DND-41 (cell line): ENCODE measurements around the gene TXNDC17.

Experiments used
- ATAC-seq: fragments of 200-7000 bp; cut with Tn5 transposase; 3 replicates; pipeline ENCODE4 v1.9.1; 2021; ENCODE audit warnings: low read depth; ENCODE audit not compliant: insufficient read depth
- DNase-seq: peaks from one replicate; pipeline ENCODE4 v3.0.0-alpha.2; 2020
- H2AFZ ChIP-seq: 2 replicates; pipeline ENCODE4 v1.6.0; 2012; ENCODE audit warnings: low read depth, low read length
- H3K27ac ChIP-seq: 2 replicates; pipeline ENCODE4 v1.5.1; 2012; ENCODE audit warnings: low read length, inconsistent platforms
- H3K27me3 ChIP-seq: fragments of 200-600 bp; sonication (generic); 2 replicates; pipeline ENCODE4 v1.6.0; 2012; ENCODE audit warnings: low read length, mild to moderate bottlenecking, inconsistent platforms; ENCODE audit not compliant: insufficient read depth, poor library complexity
- H3K36me3 ChIP-seq: 2 replicates; pipeline ENCODE4 v1.5.1; 2012; ENCODE audit warnings: low read length, inconsistent platforms; ENCODE audit not compliant: insufficient read depth
- H3K4me1 ChIP-seq: 2 replicates; pipeline ENCODE4 v1.5.1; 2012; ENCODE audit warnings: mild to moderate bottlenecking, low read length; ENCODE audit not compliant: insufficient read depth
- H3K4me2 ChIP-seq: 2 replicates; pipeline ENCODE4 v1.6.0; 2012; ENCODE audit warnings: mild to moderate bottlenecking, moderate library complexity, low read length, inconsistent platforms; ENCODE audit not compliant: insufficient read depth
- H3K4me3 ChIP-seq, 2 experiments: fragments of 200-600 bp in 1 of 2; shearing (Covaris generic) in 1 of 2; 2 replicates each; pipeline ENCODE4 v1.5.1; 2012 to 2016; ENCODE audit warnings: inconsistent platforms in 2 of 2, low read length in 2 of 2, mild to moderate bottlenecking in 2 of 2, low read depth in 1 of 2, moderate library complexity in 1 of 2
- H3K79me2 ChIP-seq: 2 replicates; pipeline ENCODE4 v1.6.0; 2012; ENCODE audit warnings: low read length, inconsistent platforms; ENCODE audit not compliant: insufficient read depth
- H3K9ac ChIP-seq: 2 replicates; pipeline ENCODE4 v1.6.0; 2012; ENCODE audit warnings: low read depth, mild to moderate bottlenecking, inconsistent platforms, low read length, moderate library complexity
- H3K9me3 ChIP-seq: 2 replicates; pipeline ENCODE4 v1.5.1; 2012; ENCODE audit warnings: low read length, moderate library complexity, mild to moderate bottlenecking, inconsistent platforms; ENCODE audit not compliant: insufficient read depth, severe bottlenecking
- H4K20me1 ChIP-seq: 2 replicates; pipeline ENCODE4 v1.6.0; 2012; ENCODE audit warnings: low read length; ENCODE audit not compliant: insufficient read depth
- EZH2 ChIP-seq: IDR thresholded peaks from 3 replicates; pipeline ENCODE4 v1.6.1; 2012; ENCODE audit warnings: borderline replicate concordance, low read depth, mild to moderate bottlenecking, moderate library complexity, low read length, inconsistent platforms; ENCODE audit not compliant: severe bottlenecking
- TF ChIP-seq, protein P1 (sequence below): IDR thresholded peaks from 2 replicates; pipeline ENCODE4 v1.5.1; 2012; ENCODE audit warnings: borderline replicate concordance, low read length, moderate library complexity, mild to moderate bottlenecking; ENCODE audit not compliant: poor library complexity, severe bottlenecking; ENCODE audit errors: extremely low read depth

TXNDC17 gene

GRCh38 chr17:6636616-6637457 is 4.0 kb upstream of the TXNDC17 start:
- Histone ChIP-seq H3K36me3 (peaks cover 26% of the 10 kb centered on the region), H3K27me3 (no peaks in the 10 kb centered on the region), H3K4me2 (no peak overlapping the region), H3K9ac (no peak overlapping the region), H3K4me1 (peaks cover 21% of the 10 kb centered on the region), H3K4me3 (no peak overlapping the region), H2AFZ (no peak overlapping the region), H3K79me2 (peaks cover 31% of the 10 kb centered on the region), H3K9me3 (no peaks in the 10 kb centered on the region), H3K27ac (no peak overlapping the region), H4K20me1 (peaks cover 12% of the 10 kb centered on the region; the same call in 1 of the 2 replicates)
- ATAC-seq (no peak), DNase-seq (no peak)
- TF ChIP-seq EZH2, result no peak
- TF ChIP-seq, protein P1, sequence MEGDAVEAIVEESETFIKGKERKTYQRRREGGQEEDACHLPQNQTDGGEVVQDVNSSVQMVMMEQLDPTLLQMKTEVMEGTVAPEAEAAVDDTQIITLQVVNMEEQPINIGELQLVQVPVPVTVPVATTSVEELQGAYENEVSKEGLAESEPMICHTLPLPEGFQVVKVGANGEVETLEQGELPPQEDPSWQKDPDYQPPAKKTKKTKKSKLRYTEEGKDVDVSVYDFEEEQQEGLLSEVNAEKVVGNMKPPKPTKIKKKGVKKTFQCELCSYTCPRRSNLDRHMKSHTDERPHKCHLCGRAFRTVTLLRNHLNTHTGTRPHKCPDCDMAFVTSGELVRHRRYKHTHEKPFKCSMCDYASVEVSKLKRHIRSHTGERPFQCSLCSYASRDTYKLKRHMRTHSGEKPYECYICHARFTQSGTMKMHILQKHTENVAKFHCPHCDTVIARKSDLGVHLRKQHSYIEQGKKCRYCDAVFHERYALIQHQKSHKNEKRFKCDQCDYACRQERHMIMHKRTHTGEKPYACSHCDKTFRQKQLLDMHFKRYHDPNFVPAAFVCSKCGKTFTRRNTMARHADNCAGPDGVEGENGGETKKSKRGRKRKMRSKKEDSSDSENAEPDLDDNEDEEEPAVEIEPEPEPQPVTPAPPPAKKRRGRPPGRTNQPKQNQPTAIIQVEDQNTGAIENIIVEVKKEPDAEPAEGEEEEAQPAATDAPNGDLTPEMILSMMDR, result no peak

DNA sequence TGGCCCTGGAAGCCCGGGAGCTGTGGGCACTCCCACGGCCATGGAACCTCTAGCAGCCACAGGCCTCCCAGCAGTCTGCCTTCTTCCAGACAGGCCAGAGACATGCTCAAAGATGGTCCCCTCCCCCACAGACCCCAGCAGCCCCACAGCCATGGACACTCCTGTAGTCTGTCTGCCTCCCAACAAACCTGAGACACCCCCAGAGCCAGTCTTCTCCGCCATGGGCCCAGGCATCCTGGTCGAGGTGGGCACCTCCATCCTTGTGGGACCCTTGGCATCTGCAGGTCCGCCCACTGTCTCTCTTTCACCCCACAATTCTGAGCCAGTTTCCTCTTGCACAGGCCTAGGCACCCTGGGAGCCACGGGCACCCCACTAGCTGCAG is 3.4 kb upstream of the TXNDC17 start:
- no peak overlapping the region for H3K4me2 ChIP-seq
- peaks cover 37% of the 10 kb centered on the region for H3K79me2 ChIP-seq
- no peak overlapping the region for H3K9ac ChIP-seq
- H3K27me3 ChIP-seq, result no peaks in the 10 kb centered on the region
- ATAC-seq, result no peak
- no peak overlapping the region for H3K4me3 ChIP-seq
- no peaks in the 10 kb centered on the region for H3K9me3 ChIP-seq
- TF ChIP-seq, protein P1, result no peak
- no peak for TF ChIP-seq EZH2
- no peak overlapping the region for H2AFZ ChIP-seq
- peaks cover 12% of the 10 kb centered on the region; the same call in 1 of the 2 replicates for H4K20me1 ChIP-seq
- H3K27ac ChIP-seq, result no peak overlapping the region
- H3K36me3 ChIP-seq, result peaks cover 22% of the 10 kb centered on the region
- H3K4me1 ChIP-seq, result peaks cover 27% of the 10 kb centered on the region
- DNase-seq, result no peak

DNA sequence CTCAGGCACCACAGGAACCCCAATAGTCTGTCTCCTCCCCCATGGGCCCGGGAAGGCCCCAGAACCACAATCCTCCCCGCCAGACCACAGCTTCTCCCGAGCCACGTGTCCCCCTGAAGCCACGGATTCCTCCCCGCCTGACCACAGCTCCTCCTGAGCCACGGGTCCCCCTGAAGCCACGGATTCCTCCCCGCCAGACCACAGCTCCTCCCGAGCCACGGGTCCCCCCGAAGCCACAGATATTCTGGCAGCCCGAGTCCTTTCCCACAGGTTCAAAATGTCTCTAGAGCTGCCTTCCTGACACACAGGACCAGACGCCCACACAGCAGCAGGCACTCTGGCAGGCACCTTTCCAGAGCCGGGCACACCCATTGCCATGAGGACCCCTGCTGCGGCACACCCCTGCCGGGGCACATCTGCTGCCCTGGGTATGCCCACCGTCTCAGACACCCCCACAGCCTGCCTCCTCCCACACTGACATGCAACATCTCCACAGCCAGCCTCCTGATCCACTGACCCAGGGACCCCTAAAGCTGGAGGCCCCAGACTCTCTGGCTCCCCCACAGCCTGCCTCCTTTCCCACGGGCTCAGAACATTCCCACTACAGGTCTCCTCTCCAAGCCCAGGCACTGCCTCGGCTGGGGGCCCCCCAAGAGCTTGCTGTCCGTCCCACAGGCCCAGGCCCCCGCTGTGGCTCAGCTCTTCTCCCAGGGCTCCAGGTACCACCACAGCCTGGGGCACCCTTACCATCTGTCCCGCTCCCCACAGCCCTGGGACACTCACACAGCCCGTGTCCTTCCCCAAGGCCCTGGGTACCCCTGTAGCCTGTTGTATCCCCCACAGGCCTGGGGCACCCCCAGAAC is 2.6 kb upstream of the TXNDC17 start:
- Histone ChIP-seq H2AFZ (no peak overlapping the region), H3K27me3 (no peaks in the 10 kb centered on the region), H3K79me2 (peaks cover 43% of the 10 kb centered on the region), H3K4me3 (0 out of 4 replicates have a peak overlapping the region, but pooled peaks of 1 of the 2 experiments have one; percentile 67), H3K9me3 (no peaks in the 10 kb centered on the region), H3K36me3 (peaks cover 16% of the 10 kb centered on the region), H3K4me2 (peak overlapping the region; percentile 81), H3K27ac (no peak overlapping the region), H3K4me1 (peaks cover 36% of the 10 kb centered on the region), H3K9ac (peak overlapping the region; percentile 65; the same call in 1 of the 2 replicates), H4K20me1 (peaks cover 12% of the 10 kb centered on the region; the same call in 1 of the 2 replicates)
- TF ChIP-seq, protein P1, result no peak
- no peak for TF ChIP-seq EZH2
- no peak for DNase-seq
- no peak for ATAC-seq
